HG03103 (cell line): ENCODE measurements around the gene VPS29.

Experiments used
- ATAC-seq: cut with Tn5 transposase; IDR thresholded peaks from one replicate; pipeline ENCODE4 v1.9.1; 2021; ENCODE audit warnings: low read depth; ENCODE audit not compliant: unreplicated experiment

The VPS29 gene

GRCh38 chr12:110451263-110451662, 50.6 kb downstream of the VPS29 start:
- no peak for ATAC-seq

- peak; percentile 83 for ATAC-seq
Measured at GRCh38 chr12:110449799-110450497, 52.0 kb downstream of the VPS29 start, which contains the start of gene ARPC3. Gene ARPC3 (minus strand): TSS chr12:110450337. CDS start chr12:110450260, 77 bp downstream.

- ATAC-seq: no peak
Measured at GRCh38 chr12:110444455-110444854, 57.5 kb downstream of the VPS29 start.
